Measurements from ENCODE around the gene ZBTB2.

ZBTB2 gene

DNA sequence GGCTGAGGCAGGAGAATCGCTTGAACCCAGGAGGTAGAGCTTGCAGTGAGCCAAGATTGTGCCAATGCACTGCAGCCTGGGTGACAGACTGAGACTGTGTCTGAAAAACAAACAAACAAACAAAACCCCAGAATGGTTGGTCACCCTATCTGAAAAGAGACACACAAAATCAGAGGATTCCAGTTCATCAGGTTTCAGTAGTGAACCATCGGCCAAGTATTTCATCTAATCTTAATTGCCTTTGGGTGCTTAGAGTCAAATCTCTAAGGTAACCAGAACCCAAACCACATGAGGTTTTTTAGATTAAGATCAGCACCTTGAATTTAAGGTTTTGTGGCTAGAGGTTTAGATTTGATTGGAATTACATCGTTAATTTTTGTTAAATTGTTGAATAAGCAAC lies 8.3 kb upstream of the ZBTB2 start:
- no peaks in the 10 kb centered on the region for H3K27me3 ChIP-seq (replicated peaks; ENCODE audit: control insufficient read depth, insufficient read depth, low read length)
- DNase-seq (ENCODE audit: low read depth): no peak
- H3K4me3 ChIP-seq (ENCODE audit: low read length): no peak overlapping the region
- H3K9ac ChIP-seq (ENCODE audit: low read length): no peak overlapping the region
- H3K9me3 ChIP-seq (ENCODE audit: control insufficient read depth, low read length): no peaks in the 10 kb centered on the region
- H3K36me3 ChIP-seq (ENCODE audit: control insufficient read depth, insufficient read depth, low read length, severe bottlenecking): peaks cover 25% of the 10 kb centered on the region
- H3K4me1 ChIP-seq (ENCODE audit: control insufficient read depth, insufficient read depth, low read length): peaks cover 15% of the 10 kb centered on the region

DNA sequence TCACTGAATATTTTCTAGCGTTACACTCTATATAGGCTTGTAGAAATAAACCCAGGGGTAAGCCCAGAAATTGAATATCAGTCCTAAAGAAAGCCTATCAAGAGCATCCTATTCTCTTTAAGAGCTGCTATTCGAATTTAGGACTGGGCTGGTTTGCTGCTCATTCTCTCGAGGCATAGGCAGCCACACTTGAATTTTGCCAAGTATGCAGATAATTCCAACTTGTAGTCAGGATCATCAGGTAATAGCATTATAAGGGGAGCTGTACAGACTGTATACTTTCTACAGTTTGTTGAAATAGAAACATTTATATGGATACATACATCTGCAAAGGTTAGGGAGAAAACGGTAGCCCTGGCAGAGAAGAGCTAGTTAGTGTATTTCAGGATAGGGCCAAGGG lies 2.1 kb upstream of the ZBTB2 start:
- Histone ChIP-seq H3K4me3 (ENCODE audit: low read length) (peak overlapping the region; percentile 78), H3K27me3 (replicated peaks; ENCODE audit: control insufficient read depth, insufficient read depth, low read length) (no peaks in the 10 kb centered on the region), H3K9me3 (ENCODE audit: control insufficient read depth, low read length) (no peaks in the 10 kb centered on the region), H3K4me1 (ENCODE audit: control insufficient read depth, insufficient read depth, low read length) (peaks cover 40% of the 10 kb centered on the region), H3K36me3 (ENCODE audit: control insufficient read depth, insufficient read depth, low read length, severe bottlenecking) (peaks cover 7% of the 10 kb centered on the region), H3K9ac (ENCODE audit: low read length) (peak overlapping the region; percentile 17)
- no peak for DNase-seq (ENCODE audit: low read depth)

DNA sequence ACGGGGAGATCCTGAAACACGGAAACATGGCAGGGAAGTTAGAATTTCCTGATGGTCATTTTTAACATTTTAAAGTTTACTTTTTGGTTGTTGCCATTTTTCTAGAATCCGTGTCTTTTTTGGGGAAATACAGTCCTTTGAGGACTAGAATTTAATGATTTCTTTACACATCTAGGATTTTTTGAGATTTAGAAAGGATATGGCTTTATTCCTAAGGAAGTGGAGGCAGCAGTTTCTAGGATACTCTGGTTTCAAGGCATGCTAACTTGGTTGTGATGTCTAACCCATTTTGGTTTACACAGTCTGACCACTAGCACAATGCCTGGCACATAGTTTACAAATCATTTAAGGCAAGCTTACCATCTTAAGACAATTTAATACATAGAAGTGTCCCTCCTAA lies 1.1 kb upstream of the ZBTB2 start:
- no peaks in the 10 kb centered on the region for H3K9me3 ChIP-seq (ENCODE audit: control insufficient read depth, low read length)
- H3K9ac ChIP-seq (ENCODE audit: low read length): peak overlapping the region; percentile 85
- H3K27me3 ChIP-seq (replicated peaks; ENCODE audit: control insufficient read depth, insufficient read depth, low read length): no peaks in the 10 kb centered on the region
- H3K4me1 ChIP-seq (ENCODE audit: control insufficient read depth, insufficient read depth, low read length): peaks cover 49% of the 10 kb centered on the region
- DNase-seq (ENCODE audit: low read depth): no peak
- peaks cover 3% of the 10 kb centered on the region for H3K36me3 ChIP-seq (ENCODE audit: control insufficient read depth, insufficient read depth, low read length, severe bottlenecking)
- H3K4me3 ChIP-seq (ENCODE audit: low read length): peak overlapping the region; percentile 78

DNA sequence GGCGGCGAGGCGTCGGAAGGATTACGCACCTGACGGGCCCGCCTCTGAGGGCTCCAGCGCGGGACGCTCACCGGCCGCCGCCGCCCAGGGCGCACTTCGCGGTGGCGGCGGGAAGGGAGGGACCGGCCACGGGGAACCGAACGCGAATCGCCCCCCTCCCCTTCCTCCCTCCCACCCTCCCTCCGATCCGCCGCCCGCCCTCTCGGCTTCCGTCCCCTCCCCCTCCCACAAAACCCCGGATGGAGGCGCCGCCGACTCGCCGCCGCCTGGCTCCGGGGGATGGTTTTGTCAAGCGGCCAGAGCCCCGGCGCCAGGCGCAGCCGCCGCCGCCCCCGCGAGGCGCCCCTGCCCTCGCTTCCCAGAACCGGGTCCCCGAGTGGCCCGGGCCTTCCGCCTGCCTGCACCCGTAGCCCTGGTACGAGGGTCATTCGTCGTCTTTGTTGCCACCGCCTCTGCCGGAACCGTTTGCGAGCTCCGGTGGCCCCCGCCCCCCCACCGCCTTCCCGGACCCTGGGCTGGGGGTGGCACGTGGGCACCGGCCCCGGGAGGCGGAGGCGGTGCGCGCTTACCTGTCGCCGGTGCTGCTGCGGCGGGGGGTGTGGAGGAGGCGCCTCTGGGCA lies 398 bp downstream of the ZBTB2 start:
- peak overlapping the region; percentile 95 for H3K9ac ChIP-seq (ENCODE audit: low read length)
- H3K4me3 ChIP-seq (ENCODE audit: low read length): peak overlapping the region; percentile 78
- DNase-seq (ENCODE audit: low read depth): peak; percentile 83
- H3K4me1 ChIP-seq (ENCODE audit: control insufficient read depth, insufficient read depth, low read length): peaks cover 53% of the 10 kb centered on the region
- H3K36me3 ChIP-seq (ENCODE audit: control insufficient read depth, insufficient read depth, low read length, severe bottlenecking): peaks cover 3% of the 10 kb centered on the region
- no peaks in the 10 kb centered on the region for H3K9me3 ChIP-seq (ENCODE audit: control insufficient read depth, low read length)
- H3K27me3 ChIP-seq (replicated peaks; ENCODE audit: control insufficient read depth, insufficient read depth, low read length): no peaks in the 10 kb centered on the region

DNA sequence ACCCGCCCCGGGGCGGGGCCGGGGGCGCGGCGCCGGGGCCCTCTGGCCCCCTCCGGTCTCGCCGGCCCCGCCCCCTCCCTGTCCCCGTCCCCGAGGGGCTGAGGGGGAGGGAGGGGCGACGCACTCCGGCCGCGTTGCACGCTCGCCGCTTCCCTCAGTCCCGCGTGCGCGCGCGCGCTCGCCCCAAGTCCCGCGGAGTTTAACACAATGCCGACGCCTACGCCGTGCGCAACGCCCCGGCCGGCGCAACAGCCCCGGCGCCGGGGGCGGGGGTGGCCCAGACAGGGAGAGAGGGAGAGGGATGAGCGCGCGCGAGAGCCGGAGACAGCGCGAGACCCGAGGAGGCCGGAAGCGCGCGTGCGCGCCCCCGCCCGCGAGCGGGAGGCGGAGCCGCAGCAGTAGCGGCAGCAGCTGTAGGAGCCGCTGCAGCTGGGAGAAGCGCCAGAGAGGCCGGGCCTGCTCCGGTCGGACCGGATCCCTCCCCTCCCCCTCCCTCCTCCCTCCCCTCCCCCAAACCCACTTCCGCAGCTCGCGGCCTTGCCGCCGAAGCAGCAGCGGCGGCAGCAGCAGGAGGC lies 996 bp downstream of the ZBTB2 start:
- peak; percentile 100 for DNase-seq (ENCODE audit: low read depth)
- peak overlapping the region; percentile 93 for H3K4me3 ChIP-seq (ENCODE audit: low read length)
- H3K36me3 ChIP-seq (ENCODE audit: control insufficient read depth, insufficient read depth, low read length, severe bottlenecking): peaks cover 1% of the 10 kb centered on the region
- H3K9me3 ChIP-seq (ENCODE audit: control insufficient read depth, low read length): no peaks in the 10 kb centered on the region
- peaks cover 52% of the 10 kb centered on the region for H3K4me1 ChIP-seq (ENCODE audit: control insufficient read depth, insufficient read depth, low read length)
- H3K9ac ChIP-seq (ENCODE audit: low read length): peak overlapping the region; percentile 100
- no peaks in the 10 kb centered on the region for H3K27me3 ChIP-seq (replicated peaks; ENCODE audit: control insufficient read depth, insufficient read depth, low read length)

DNA sequence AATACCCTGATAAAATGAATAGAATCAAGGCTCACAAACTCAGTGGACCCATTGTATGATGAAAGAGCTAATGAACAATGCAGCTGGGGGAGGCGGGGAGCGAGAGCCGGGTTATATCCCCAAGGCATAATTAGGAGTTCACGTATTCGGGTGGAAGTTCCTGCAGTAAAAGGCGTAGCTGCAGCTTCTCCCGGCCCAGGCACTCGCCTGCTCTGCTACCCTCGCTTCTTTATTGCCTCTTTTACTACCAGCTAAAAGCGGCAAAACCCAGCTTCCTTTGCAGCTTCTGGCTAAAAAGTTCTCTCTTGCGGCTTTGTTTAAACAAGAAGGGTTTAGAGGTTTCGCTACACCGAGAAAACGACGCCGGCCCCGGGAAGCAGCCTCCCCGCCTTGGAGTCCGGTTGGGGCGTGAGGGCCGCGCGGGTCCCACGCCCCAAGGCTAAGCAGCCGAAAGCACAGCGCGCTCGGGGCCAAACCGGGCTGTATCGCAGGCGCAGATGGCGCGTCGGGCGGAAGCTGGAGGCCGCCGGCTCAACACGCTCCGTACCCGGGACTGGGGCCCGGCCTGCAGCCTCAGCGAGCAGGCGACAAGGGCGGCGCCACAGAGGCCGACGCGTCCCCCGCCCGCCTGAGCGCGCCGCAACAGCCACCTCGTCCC lies 1.6 kb downstream of the ZBTB2 start:
- Histone ChIP-seq H3K4me1 (ENCODE audit: control insufficient read depth, insufficient read depth, low read length) (peaks cover 45% of the 10 kb centered on the region), H3K9ac (ENCODE audit: low read length) (peak overlapping the region; percentile 100), H3K36me3 (ENCODE audit: control insufficient read depth, insufficient read depth, low read length, severe bottlenecking) (no peaks in the 10 kb centered on the region), H3K27me3 (replicated peaks; ENCODE audit: control insufficient read depth, insufficient read depth, low read length) (no peaks in the 10 kb centered on the region), H3K9me3 (ENCODE audit: control insufficient read depth, low read length) (no peaks in the 10 kb centered on the region), H3K4me3 (ENCODE audit: low read length) (peak overlapping the region; percentile 93)
- peak; percentile 84 for DNase-seq (ENCODE audit: low read depth)

DNA sequence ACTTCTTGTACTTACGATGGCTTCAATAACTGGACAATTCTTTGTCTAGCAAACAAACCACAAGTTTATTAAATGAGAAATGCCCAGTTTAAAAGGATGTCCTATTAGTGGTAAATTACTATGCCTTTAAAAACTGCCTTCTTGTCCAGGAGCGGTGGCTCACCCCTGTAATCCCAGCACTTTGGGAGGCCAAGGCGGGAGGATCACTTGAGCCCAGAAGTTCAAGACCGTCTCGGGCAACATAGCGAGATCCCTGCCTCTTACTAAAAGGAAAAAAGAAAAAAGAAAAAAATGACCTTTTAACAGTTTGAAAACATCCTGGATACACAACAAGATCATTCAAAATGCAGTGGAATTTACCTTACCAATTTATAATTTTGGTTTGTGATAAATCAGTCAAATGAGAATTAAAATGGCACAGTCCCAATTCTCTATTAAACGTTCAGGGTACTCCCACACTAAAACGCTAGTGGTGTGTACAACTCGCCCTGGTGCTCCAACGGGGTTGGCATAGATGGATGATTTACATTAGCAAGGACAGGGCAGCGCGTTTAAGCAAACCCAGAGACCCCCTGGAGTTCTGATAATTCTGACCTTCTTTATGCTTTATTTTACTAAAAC lies 2.3 kb downstream of the ZBTB2 start:
- no peaks in the 10 kb centered on the region for H3K27me3 ChIP-seq (replicated peaks; ENCODE audit: control insufficient read depth, insufficient read depth, low read length)
- no peaks in the 10 kb centered on the region for H3K36me3 ChIP-seq (ENCODE audit: control insufficient read depth, insufficient read depth, low read length, severe bottlenecking)
- H3K4me3 ChIP-seq (ENCODE audit: low read length): peak overlapping the region; percentile 93
- DNase-seq (ENCODE audit: low read depth): no peak
- peaks cover 44% of the 10 kb centered on the region for H3K4me1 ChIP-seq (ENCODE audit: control insufficient read depth, insufficient read depth, low read length)
- H3K9me3 ChIP-seq (ENCODE audit: control insufficient read depth, low read length): no peaks in the 10 kb centered on the region
- peak overlapping the region; percentile 100 for H3K9ac ChIP-seq (ENCODE audit: low read length)

DNA sequence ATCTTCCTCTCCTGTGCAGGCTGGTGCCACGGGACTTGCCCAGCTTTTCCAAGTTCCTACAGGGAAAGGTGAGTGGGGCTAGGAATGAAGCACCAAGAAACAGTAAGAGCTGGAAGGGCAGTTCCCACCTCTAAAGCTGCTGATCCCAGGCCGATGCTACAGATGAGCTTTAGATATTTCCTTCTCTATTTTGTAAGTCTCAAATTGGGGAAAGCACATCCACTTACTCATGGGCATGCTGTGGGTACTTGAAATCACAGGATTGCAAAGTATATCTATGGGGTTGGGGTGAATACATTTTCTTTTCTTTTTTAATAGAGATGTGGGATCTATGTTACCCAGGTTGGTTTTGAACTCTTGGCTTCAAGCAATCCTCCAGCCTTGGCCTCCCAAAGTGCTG lies 3.1 kb downstream of the ZBTB2 start:
- H3K9ac ChIP-seq (ENCODE audit: low read length): peak overlapping the region; percentile 1
- peaks cover 37% of the 10 kb centered on the region for H3K4me1 ChIP-seq (ENCODE audit: control insufficient read depth, insufficient read depth, low read length)
- H3K27me3 ChIP-seq (replicated peaks; ENCODE audit: control insufficient read depth, insufficient read depth, low read length): no peaks in the 10 kb centered on the region

DNA sequence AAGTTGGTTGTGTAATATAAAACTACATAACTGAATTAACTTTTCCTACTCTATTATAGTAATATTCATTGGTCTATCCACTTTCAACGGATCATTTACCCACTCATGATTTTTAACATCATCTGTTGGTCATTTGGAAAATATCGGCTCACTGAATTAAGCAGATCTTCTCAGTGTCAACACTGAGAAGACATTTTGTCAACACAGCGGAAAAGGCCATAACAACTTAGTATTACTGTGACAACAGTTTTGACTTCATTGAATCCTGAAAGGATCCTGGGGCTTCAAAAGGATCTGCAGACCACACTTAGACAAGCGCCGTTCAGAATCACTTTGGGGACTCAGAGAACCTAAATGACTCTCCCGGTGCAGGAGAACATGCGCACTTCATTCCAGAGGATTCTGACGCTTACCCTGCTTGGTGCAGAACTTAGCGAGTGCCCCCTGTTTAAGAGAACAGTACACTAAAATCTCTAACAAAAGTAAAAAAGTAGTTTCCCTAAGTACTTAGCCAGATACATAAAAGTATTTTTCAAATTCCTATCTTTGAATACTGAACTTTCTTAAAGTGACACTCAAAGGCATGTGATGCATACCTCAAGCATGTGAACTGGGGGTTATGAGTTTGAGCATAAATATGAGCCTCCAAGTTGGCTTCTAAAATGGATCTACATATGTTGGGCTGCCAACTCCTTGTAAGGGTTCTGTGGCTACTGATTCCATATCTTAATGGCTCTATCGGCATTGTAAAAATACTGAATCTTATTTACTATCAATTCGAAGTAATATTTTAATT lies 4.0 kb downstream of the ZBTB2 start:
- Histone ChIP-seq H3K4me3 (ENCODE audit: low read length) (no peak overlapping the region), H3K4me1 (ENCODE audit: control insufficient read depth, insufficient read depth, low read length) (peaks cover 28% of the 10 kb centered on the region), H3K9ac (ENCODE audit: low read length) (peak overlapping the region; percentile 17), H3K36me3 (ENCODE audit: control insufficient read depth, insufficient read depth, low read length, severe bottlenecking) (no peaks in the 10 kb centered on the region), H3K27me3 (replicated peaks; ENCODE audit: control insufficient read depth, insufficient read depth, low read length) (no peaks in the 10 kb centered on the region), H3K9me3 (ENCODE audit: control insufficient read depth, low read length) (no peaks in the 10 kb centered on the region)
- DNase-seq (ENCODE audit: low read depth): peak; percentile 64

More for the DNA sequence above, 3.1 kb downstream of the ZBTB2 start:
- no peak for DNase-seq (ENCODE audit: low read depth)
- Histone ChIP-seq H3K9me3 (ENCODE audit: control insufficient read depth, low read length) (no peaks in the 10 kb centered on the region), H3K4me3 (ENCODE audit: low read length) (no peak overlapping the region), H3K36me3 (ENCODE audit: control insufficient read depth, insufficient read depth, low read length, severe bottlenecking) (no peaks in the 10 kb centered on the region)

DNA sequence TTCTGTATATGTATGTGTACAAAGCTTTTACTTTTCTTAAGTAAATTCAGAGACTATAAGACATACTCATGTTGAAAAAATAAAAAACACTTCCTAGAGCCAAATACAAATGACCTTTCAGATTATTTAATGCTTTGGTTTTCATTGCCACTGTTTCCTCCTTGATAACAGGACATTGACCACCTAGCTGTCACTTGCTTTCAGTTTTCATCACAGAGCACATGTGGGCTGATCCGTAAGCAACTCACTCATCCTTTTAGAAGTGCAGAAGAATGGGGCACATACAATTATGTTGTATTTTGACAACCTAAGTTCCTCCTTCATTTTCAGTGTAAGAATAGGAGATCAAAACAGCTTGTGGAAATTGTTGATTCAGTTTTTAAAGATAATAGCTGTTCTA lies 6.2 kb downstream of the ZBTB2 start:
- H3K9ac ChIP-seq (ENCODE audit: low read length): no peak overlapping the region
- peaks cover 30% of the 10 kb centered on the region for H3K4me1 ChIP-seq (ENCODE audit: control insufficient read depth, insufficient read depth, low read length)
- DNase-seq (ENCODE audit: low read depth): no peak
- no peaks in the 10 kb centered on the region for H3K36me3 ChIP-seq (ENCODE audit: control insufficient read depth, insufficient read depth, low read length, severe bottlenecking)
- no peaks in the 10 kb centered on the region for H3K9me3 ChIP-seq (ENCODE audit: control insufficient read depth, low read length)
- H3K27me3 ChIP-seq (replicated peaks; ENCODE audit: control insufficient read depth, insufficient read depth, low read length): no peaks in the 10 kb centered on the region
- H3K4me3 ChIP-seq (ENCODE audit: low read length): no peak overlapping the region

DNA sequence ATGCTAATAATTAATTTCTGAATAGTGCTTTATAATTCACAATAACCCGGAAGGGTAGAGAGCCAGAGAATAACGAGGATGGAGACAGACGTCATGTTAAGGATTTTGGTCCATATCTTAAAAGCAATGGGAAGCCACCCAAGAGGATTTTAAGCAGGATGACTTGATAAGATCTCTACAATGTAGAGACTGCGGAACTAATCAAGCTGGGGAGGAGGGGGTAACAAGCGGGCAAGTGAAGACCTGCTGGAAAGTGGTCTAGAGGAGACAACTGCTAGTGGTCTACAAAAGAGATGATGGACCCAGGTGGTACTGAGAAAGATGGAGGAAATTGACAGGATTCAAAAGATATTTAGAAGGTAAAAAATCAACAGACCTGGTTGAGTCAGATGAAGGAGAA lies 7.2 kb downstream of the ZBTB2 start:
- Histone ChIP-seq H3K27me3 (replicated peaks; ENCODE audit: control insufficient read depth, insufficient read depth, low read length) (no peaks in the 10 kb centered on the region), H3K9me3 (ENCODE audit: control insufficient read depth, low read length) (no peaks in the 10 kb centered on the region), H3K4me3 (ENCODE audit: low read length) (no peak overlapping the region), H3K36me3 (ENCODE audit: control insufficient read depth, insufficient read depth, low read length, severe bottlenecking) (no peaks in the 10 kb centered on the region), H3K4me1 (ENCODE audit: control insufficient read depth, insufficient read depth, low read length) (peaks cover 33% of the 10 kb centered on the region), H3K9ac (ENCODE audit: low read length) (no peak overlapping the region)
- no peak for DNase-seq (ENCODE audit: low read depth)
